Panc1 (cell line): ENCODE measurements around the gene NR2C2. TPM values are rescaled to one million over a fixed set of nuclear protein-coding genes. Genes with fewer than 3 reads are reported as not detected.

ENCODE experiments used
- ATAC-seq: fragments of 200-7000 bp; cut with Tn5 transposase; 2 replicates; pipeline ENCODE4 v1.9.1; 2020; ENCODE audit warnings: mild to moderate bottlenecking, moderate library complexity
- BruUV-seq: library from RNA; stranded (reverse); fragments of 400-500 nt; replicated peaks from 2 replicates; lab custom pipeline; 2021; lab: Mats Ljungman, UMichigan
- CTCF ChIA-PET: fragments of 300-600 bp; sonication (Branson Sonifier 250); formaldehyde crosslinking; loops from one replicate; lab custom pipeline; 2022; ENCODE audit warnings: antibody characterized with exemption; lab: Charles Lee
- POLR2A ChIA-PET: fragments of 300-600 bp; sonication (Branson Sonifier 250); formaldehyde crosslinking; loops from one replicate; lab custom pipeline; 2022; ENCODE audit warnings: antibody characterized with exemption; lab: Charles Lee
- DNase-seq: peaks from one replicate; pipeline ENCODE4 v3.0.0-alpha.2; 2010; ENCODE audit warnings: low read depth, low spot score
- H3K27ac ChIP-seq: 2 replicates; pipeline ENCODE4 v1.5.1; 2011; ENCODE audit warnings: mild to moderate bottlenecking, low read length, inconsistent platforms
- H3K27me3 ChIP-seq: fragments of 200-500 bp; sonication (Bioruptor generic); 2 replicates; pipeline ENCODE4 v1.6.0; 2014; ENCODE audit warnings: low read length, inconsistent platforms; ENCODE audit not compliant: control insufficient read depth, insufficient read depth
- H3K36me3 ChIP-seq: fragments of 200-500 bp; sonication (Bioruptor generic); 2 replicates; pipeline ENCODE4 v1.5.1; 2014; ENCODE audit warnings: inconsistent platforms, mild to moderate bottlenecking, low read length, moderate library complexity; ENCODE audit not compliant: control insufficient read depth, insufficient read depth
- H3K4me1 ChIP-seq: 2 replicates; pipeline ENCODE4 v1.5.1; 2011; ENCODE audit warnings: inconsistent platforms, mild to moderate bottlenecking, low read length, moderate library complexity; ENCODE audit not compliant: control insufficient read depth, insufficient read depth
- H3K4me3 ChIP-seq, 2 experiments: 2 replicates each; pipeline ENCODE4 v1.5.1; 2011 to 2012; ENCODE audit warnings: low read depth in 2 of 2, low read length in 2 of 2, mild to moderate bottlenecking in 2 of 2, inconsistent platforms in 1 of 2, moderate library complexity in 1 of 2
- H3K9me3 ChIP-seq: fragments of 200-500 bp; sonication (Bioruptor generic); 2 replicates; pipeline ENCODE4 v1.5.1; 2014; ENCODE audit warnings: low read depth, mild to moderate bottlenecking, inconsistent platforms, low read length, moderate library complexity; ENCODE audit not compliant: control insufficient read depth, insufficient read depth
- CTCF ChIP-seq: fragments of 450-650 bp; IDR thresholded peaks from 2 replicates; pipeline ENCODE4 v1.5.1; 2017; ENCODE audit warnings: mild to moderate bottlenecking
- POLR2AphosphoS5 ChIP-seq: IDR thresholded peaks from 2 replicates; pipeline ENCODE4 v1.6.1; 2012; ENCODE audit warnings: mild to moderate bottlenecking, low read depth, low read length, moderate library complexity
- REST ChIP-seq, 2 experiments: IDR thresholded peaks; 2 replicates each; pipeline ENCODE4 v1.6.1; 2011 to 2012; ENCODE audit warnings: low read depth in 2 of 2, control low read depth in 1 of 2, low read length in 1 of 2, mild to moderate bottlenecking in 1 of 2, moderate library complexity in 1 of 2; ENCODE audit not compliant: insufficient read depth in 1 of 2
- SIN3A ChIP-seq: IDR thresholded peaks from 2 replicates; pipeline ENCODE4 v1.6.1; 2012; ENCODE audit warnings: low read depth, mild to moderate bottlenecking, low read length, moderate library complexity, borderline replicate concordance; ENCODE audit not compliant: insufficient read depth
- TCF7L2 ChIP-seq: IDR thresholded peaks from 2 replicates; pipeline ENCODE4 v1.6.1; 2011; ENCODE audit warnings: mild to moderate bottlenecking, low read depth, low read length, inconsistent platforms
- in situ Hi-C: cut with HindIII; loops from 2 replicates; pipeline ENCODE4 v1.10.0; 2016; ENCODE audit warnings: low sequenced_read_pairs, low pct_unique_long_range_greater_than_20kb
- intact Hi-C: fragments of 100-400 bp; cut with micrococcal nuclease; formaldehyde crosslinking; loops from one replicate; pipeline ENCODE4 v1.10.0; 2022; ENCODE audit not compliant: unreplicated experiment
- total RNA-seq: library from RNA; stranded (reverse); gene quantifications from one replicate; pipeline ENCODE4 v1.2.1, GENCODE V29; 2021; ENCODE audit not compliant: unreplicated experiment

NR2C2 gene
- total RNA-seq, 1 experiment from 2014 or later = 30.6 TPM

- DNase-seq (no peak), ATAC-seq (no peak; the same call in 1 of the 2 replicates)
- intact Hi-C loops (loop anchor here (5.0 to 10.0 kb wide), 2 partner anchors 114 to 413 kb away; no protein-coding TSS in a partner anchor), in situ Hi-C loops (no loop called here)
- no peaks in the 10 kb centered on the region for H3K36me3 ChIP-seq
- BruUV-seq = no TSS peak
- H3K4me1 ChIP-seq = no peaks in the 10 kb centered on the region
- ChIA-PET CTCF (interaction anchor here (0.5 to 1.5 kb wide), 7 partner anchors 17 to 247 kb away, joined by 3 to 5 read pairs (median 3); no protein-coding TSS in a partner anchor), POLR2A (interaction anchor here (0.6 kb wide), 1 partner anchor 442 kb away, joined by 17 read pairs; no protein-coding TSS in a partner anchor)
- H3K9me3 ChIP-seq = no peaks in the 10 kb centered on the region
- H3K27ac ChIP-seq = no peak overlapping the region
- no peaks in the 10 kb centered on the region for H3K27me3 ChIP-seq
- TF ChIP-seq TCF7L2 (no peak), POLR2AphosphoS5 (no peak)
- no peak overlapping the region for H3K4me3 ChIP-seq
These were observed 26.8 kb upstream of the NR2C2 start for GRCh38 chr3:14920536-14920935.

GRCh38 chr3:14921034-14921616 lies 26.3 kb upstream of the NR2C2 start:
- H3K4me1 ChIP-seq = no peaks in the 10 kb centered on the region
- TF ChIP-seq POLR2AphosphoS5 (no peak), CTCF (peak; percentile 91)
- ChIA-PET POLR2A (interaction anchor here (0.6 kb wide), 1 partner anchor 443 kb away, joined by 17 read pairs; no protein-coding TSS in a partner anchor), CTCF (interaction anchor here (0.5 to 1.5 kb wide), 8 partner anchors 16 to 248 kb away, joined by 3 to 8 read pairs (median 4); no protein-coding TSS in a partner anchor)
- no peak overlapping the region for H3K27ac ChIP-seq
- intact Hi-C loops (loop anchor here (1.0 to 10.0 kb wide), 3 partner anchors 114 to 414 kb away; no protein-coding TSS in a partner anchor), in situ Hi-C loops (no loop called here)
- peak; percentile 51 for DNase-seq
- peak; percentile 87 for ATAC-seq
- BruUV-seq = no TSS peak
- no peaks in the 10 kb centered on the region for H3K9me3 ChIP-seq
- H3K36me3 ChIP-seq = no peaks in the 10 kb centered on the region
- no peaks in the 10 kb centered on the region for H3K27me3 ChIP-seq
- H3K4me3 ChIP-seq = no peak overlapping the region

- DNase-seq = no peak
- no peak for TF ChIP-seq TCF7L2
- no peak for TF ChIP-seq POLR2AphosphoS5
- no peak for TF ChIP-seq CTCF
- no peak for TF ChIP-seq REST (IDR thresholded peaks at IDR 0.05; ENCODE audit: insufficient read depth in 1 of 2, low read depth in 2 of 2, low read length in 1 of 2)
- TF ChIP-seq SIN3A = no peak
- BruUV-seq = no TSS peak
- Histone ChIP-seq H3K27me3 (no peaks in the 10 kb centered on the region), H3K4me1 (no peaks in the 10 kb centered on the region), H3K36me3 (no peaks in the 10 kb centered on the region), H3K9me3 (no peaks in the 10 kb centered on the region), H3K27ac (no peak overlapping the region), H3K4me3 (no peak overlapping the region)
- intact Hi-C loops = loop anchor here (1.0 to 10.0 kb wide), 4 partner anchors 113 to 415 kb away; no protein-coding TSS in a partner anchor
- in situ Hi-C loops = no loop called here
- ATAC-seq = no peak
- ChIA-PET POLR2A (no interaction called here), CTCF (interaction anchor here (0.6 to 1.5 kb wide), 5 partner anchors 15 to 141 kb away, joined by 3 to 8 read pairs (median 3); no protein-coding TSS in a partner anchor)
These were observed 25.3 kb upstream of the NR2C2 start for GRCh38 chr3:14921811-14922705.
